Mesothelial cell of epicardium (in vitro differentiated cells): ENCODE results near the gene ALOX5AP. TPM values are rescaled to one million over a fixed set of nuclear protein-coding genes. Genes with fewer than 3 reads are reported as not detected.

Source experiments
- DNase-seq, 2 experiments: peaks; one replicate each; pipeline ENCODE4 v3.0.0; 2021; ENCODE audit warnings: low spot score in 2 of 2; ENCODE audit not compliant: unreplicated experiment in 2 of 2
- H3K27ac Mint-ChIP-seq: 2 replicates; pipeline ENCODE4 v1.8.0; 2021; ENCODE audit warnings: mixed read lengths
- H3K27me3 Mint-ChIP-seq: 2 replicates; pipeline ENCODE4 v1.8.0; 2021; ENCODE audit warnings: low read depth, mixed read lengths
- H3K36me3 Mint-ChIP-seq: 2 replicates; pipeline ENCODE4 v1.8.0; 2021; ENCODE audit warnings: mixed read lengths
- H3K4me1 Mint-ChIP-seq: 2 replicates; pipeline ENCODE4 v1.8.0; 2021; ENCODE audit warnings: mixed read lengths
- H3K4me3 Mint-ChIP-seq: 2 replicates; pipeline ENCODE4 v1.8.0; 2021; ENCODE audit warnings: mild to moderate bottlenecking, moderate library complexity, mixed read lengths
- H3K9me3 Mint-ChIP-seq: 2 replicates; pipeline ENCODE4 v1.8.0; 2021; ENCODE audit warnings: mixed read lengths
- CTCF ChIP-seq: fragments of 200-600 bp; sonication (generic); IDR thresholded peaks from one replicate; pipeline ENCODE4 v1.5.0; 2021; ENCODE audit warnings: antibody characterized with exemption; ENCODE audit not compliant: unreplicated experiment
- total RNA-seq: library from RNA; stranded (reverse); gene quantifications from 3 replicates; pipeline ENCODE4 v1.2.1, GENCODE V29; 2021

Gene ALOX5AP
- total RNA-seq, 1 donor from 2014 or later, result 0.25 TPM

GRCh38 chr13:30751183-30751933, 16.0 kb downstream of the ALOX5AP start:
- TF ChIP-seq CTCF, result no peak
- DNase-seq, result no peak
- peaks cover 4% of the 10 kb centered on the region for H3K9me3 Mint-ChIP-seq
- H3K36me3 Mint-ChIP-seq, result no peaks in the 10 kb centered on the region
- H3K4me1 Mint-ChIP-seq, result peaks cover 5% of the 10 kb centered on the region
- H3K4me3 Mint-ChIP-seq, result no peak overlapping the region
- no peak overlapping the region for H3K27ac Mint-ChIP-seq
- H3K27me3 Mint-ChIP-seq, result no peaks in the 10 kb centered on the region

- H3K27ac Mint-ChIP-seq, result no peak overlapping the region
- TF ChIP-seq CTCF, result no peak
- peaks cover 4% of the 10 kb centered on the region for H3K9me3 Mint-ChIP-seq
- DNase-seq, result no peak
- H3K4me3 Mint-ChIP-seq, result no peak overlapping the region
- no peaks in the 10 kb centered on the region for H3K36me3 Mint-ChIP-seq
- H3K27me3 Mint-ChIP-seq, result no peaks in the 10 kb centered on the region
- H3K4me1 Mint-ChIP-seq, result peaks cover 6% of the 10 kb centered on the region
These were observed 17.0 kb downstream of the ALOX5AP start for GRCh38 chr13:30752201-30752797.

DNA sequence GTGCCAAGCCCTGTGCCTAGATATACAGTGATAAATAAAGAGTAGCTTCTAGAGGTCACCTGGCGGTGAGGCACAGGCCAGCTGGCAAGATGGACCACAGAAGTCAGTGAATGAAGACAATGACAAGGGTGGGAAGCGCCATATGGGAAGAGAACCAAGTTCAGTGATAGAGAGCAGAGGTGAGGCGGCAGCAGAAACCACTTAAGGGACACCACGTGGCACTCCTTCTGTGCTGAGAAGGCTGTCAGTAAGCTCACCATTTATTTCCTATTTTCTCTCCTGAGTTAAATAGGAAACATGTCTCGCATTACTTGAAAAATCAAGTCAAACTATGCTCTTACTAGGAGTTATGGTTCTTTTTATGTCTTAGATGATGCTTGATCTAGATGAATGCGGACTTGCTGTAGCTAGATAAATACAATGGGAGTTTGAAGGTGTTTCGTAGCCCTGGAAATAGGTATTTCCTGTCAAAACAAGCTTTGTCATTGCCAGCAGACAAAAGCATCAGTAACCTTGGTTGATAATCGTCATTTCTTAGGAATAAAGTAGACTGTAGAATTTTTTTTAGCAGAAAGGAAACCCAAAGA, 17.8 kb downstream of the ALOX5AP start:
- TF ChIP-seq CTCF, result no peak
- DNase-seq, result no peak
- H3K4me3 Mint-ChIP-seq, result no peak overlapping the region
- H3K36me3 Mint-ChIP-seq, result no peaks in the 10 kb centered on the region
- H3K4me1 Mint-ChIP-seq, result peaks cover 9% of the 10 kb centered on the region
- H3K9me3 Mint-ChIP-seq, result peaks cover 4% of the 10 kb centered on the region
- no peak overlapping the region for H3K27ac Mint-ChIP-seq
- no peaks in the 10 kb centered on the region for H3K27me3 Mint-ChIP-seq

- no peak for TF ChIP-seq CTCF
- Mint-ChIP-seq H3K4me1 (peaks cover 4% of the 10 kb centered on the region), H3K27ac (no peak overlapping the region), H3K27me3 (peaks cover 6% of the 10 kb centered on the region), H3K4me3 (no peak overlapping the region), H3K9me3 (peaks cover 1% of the 10 kb centered on the region), H3K36me3 (no peaks in the 10 kb centered on the region)
- no peak for DNase-seq
These were observed 20.3 kb downstream of the ALOX5AP start for GRCh38 chr13:30755678-30756077.

DNA sequence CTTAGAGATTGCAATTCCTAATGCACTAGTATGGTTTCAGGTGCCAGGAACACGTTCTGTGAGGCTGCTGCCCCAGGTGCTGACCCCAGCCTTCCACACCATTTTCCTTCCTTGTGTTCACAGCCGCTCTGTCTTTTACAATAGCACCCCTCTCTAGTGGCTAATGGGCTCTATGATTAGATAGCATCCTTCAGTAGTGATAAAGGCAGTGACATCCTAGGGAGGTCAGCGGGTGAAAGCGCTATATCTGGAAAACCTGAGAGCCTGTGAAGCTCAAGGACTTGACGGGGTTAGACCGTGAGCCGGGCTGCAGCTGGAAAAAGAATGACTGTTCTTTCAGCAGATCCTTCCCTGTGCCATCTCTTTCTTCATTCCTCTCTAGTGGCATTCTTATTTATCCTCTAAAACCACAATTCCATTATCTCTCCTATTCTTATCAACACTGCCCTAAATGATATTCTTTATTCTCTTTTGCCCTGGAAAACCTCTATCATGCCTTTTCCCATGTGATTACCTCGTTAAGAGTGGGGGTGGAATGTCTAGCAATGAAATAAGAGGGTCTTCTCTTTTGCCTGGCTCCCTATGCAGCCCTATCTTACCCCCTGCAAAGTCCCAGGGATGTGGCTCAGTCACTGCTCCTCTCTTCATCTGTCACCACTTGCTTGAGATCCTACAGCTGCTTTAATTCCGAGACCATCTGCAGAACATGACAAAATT, 21.8 kb downstream of the ALOX5AP start:
- DNase-seq, result no peak
- no peak overlapping the region for H3K27ac Mint-ChIP-seq
- H3K27me3 Mint-ChIP-seq, result peaks cover 6% of the 10 kb centered on the region
- no peaks in the 10 kb centered on the region for H3K9me3 Mint-ChIP-seq
- no peak for TF ChIP-seq CTCF
- peaks cover 4% of the 10 kb centered on the region for H3K4me1 Mint-ChIP-seq
- no peak overlapping the region for H3K4me3 Mint-ChIP-seq
- H3K36me3 Mint-ChIP-seq, result no peaks in the 10 kb centered on the region
